Hematopoietic multipotent progenitor cell treated with erythropoietin and hydrocortisone succinate and interleukin-3 and kit ligand, for 8 days (in vitro differentiated cells): Measurements from ENCODE around the gene KLF13.

Source experiments
- DNase-seq: peaks from one replicate; pipeline ENCODE4 v3.0.0-alpha.2; 2015

Gene KLF13

GRCh38 chr15:31326156-31326874 lies at the start of gene KLF13:
Gene KLF13 (plus strand): TSS chr15:31326835. CDS start chr15:31327213, 378 bp downstream.
- DNase-seq = peak; percentile 96

- no peak for DNase-seq
Measured at GRCh38 chr15:31277335-31278060, 49.1 kb upstream of the KLF13 start.

GRCh38 chr15:31278061-31278445 lies 48.6 kb upstream of the KLF13 start:
- no peak for DNase-seq

GRCh38 chr15:31278544-31279220 lies 48.0 kb upstream of the KLF13 start:
- no peak for DNase-seq

GRCh38 chr15:31279221-31280045 lies 47.2 kb upstream of the KLF13 start:
- DNase-seq = no peak

GRCh38 chr15:31280046-31280830 lies 46.4 kb upstream of the KLF13 start:
- no peak for DNase-seq

GRCh38 chr15:31280831-31281216 lies 45.8 kb upstream of the KLF13 start:
- DNase-seq = no peak

GRCh38 chr15:31283043-31283442 lies 43.6 kb upstream of the KLF13 start:
- DNase-seq = peak; percentile 95

GRCh38 chr15:31285772-31286261 lies 40.8 kb upstream of the KLF13 start:
- no peak for DNase-seq

GRCh38 chr15:31291048-31291578 lies 35.5 kb upstream of the KLF13 start:
- no peak for DNase-seq

- DNase-seq = no peak
Measured at GRCh38 chr15:31292391-31293015, 34.1 kb upstream of the KLF13 start.

- DNase-seq = no peak
Measured at GRCh38 chr15:31293655-31294054, 33.0 kb upstream of the KLF13 start.

GRCh38 chr15:31294067-31294466 lies 32.6 kb upstream of the KLF13 start:
- DNase-seq = no peak

GRCh38 chr15:31295658-31296057 lies 31.0 kb upstream of the KLF13 start:
- no peak for DNase-seq

- no peak for DNase-seq
Measured at GRCh38 chr15:31296219-31296645, 30.4 kb upstream of the KLF13 start.

- peak; percentile 44 for DNase-seq
Measured at GRCh38 chr15:31296646-31297574, 29.7 kb upstream of the KLF13 start.

- no peak for DNase-seq
Measured at GRCh38 chr15:31297575-31298456, 28.8 kb upstream of the KLF13 start.

- DNase-seq = peak; percentile 91
Measured at GRCh38 chr15:31298707-31299172, 27.9 kb upstream of the KLF13 start.

GRCh38 chr15:31300208-31300661 lies 26.4 kb upstream of the KLF13 start:
- DNase-seq = no peak
